ENCODE results near the gene CCHCR1. TPM values are rescaled to one million over a fixed set of nuclear protein-coding genes. Genes with fewer than 3 reads are reported as not detected.
"Not testable (repeated sequence)": the region's sequence is repeated elsewhere in the genome, so short reads cannot be mapped to it uniquely, and the experiment has no call there.

The CCHCR1 gene
- total RNA-seq, 1 experiment from 2014 or later, result 22.1 TPM

DNA sequence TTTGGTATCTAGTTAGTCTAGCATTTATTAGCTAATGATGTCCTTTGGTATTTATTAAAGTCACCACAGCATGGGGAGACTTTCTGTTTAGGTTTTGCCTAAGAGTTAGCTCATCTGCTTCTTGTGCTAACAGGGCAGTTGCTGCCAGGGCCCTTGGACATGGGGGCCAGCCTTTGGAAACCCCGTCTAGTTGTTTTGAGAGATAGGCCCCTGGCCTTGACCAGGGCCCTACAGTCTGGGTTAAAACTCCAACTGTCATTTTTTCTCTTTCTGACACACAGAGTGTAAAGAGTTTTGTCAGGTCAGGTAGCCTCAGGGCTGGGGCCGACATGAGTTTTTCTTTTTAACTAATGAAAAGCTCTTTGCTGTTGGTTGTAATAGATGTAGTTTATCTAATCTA, 25.7 kb upstream of the CCHCR1 start:
- not testable (repeated sequence) for DNase-seq (ENCODE audit: low read depth)

DNA sequence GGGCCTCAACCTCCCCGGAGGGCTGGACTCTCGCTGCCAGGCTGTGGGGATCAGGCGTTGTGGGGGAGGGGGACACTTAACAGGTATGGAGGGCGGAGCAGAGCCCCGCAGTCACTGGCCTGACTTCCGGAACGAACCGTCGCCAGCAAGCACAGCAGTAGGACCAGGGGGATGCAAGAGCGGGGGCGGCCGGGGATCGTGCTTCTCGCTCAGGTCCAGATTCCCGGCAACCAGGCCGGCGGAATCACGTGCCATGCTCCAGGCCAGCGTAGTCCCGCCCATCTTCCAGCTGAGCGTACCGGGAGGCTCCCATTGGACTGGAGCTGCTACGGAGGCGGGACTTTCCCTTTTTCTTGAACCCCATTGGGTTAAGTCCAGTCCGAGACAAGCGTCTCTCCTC, 22.9 kb upstream of the CCHCR1 start:
- DNase-seq (ENCODE audit: low read depth), result peak; percentile 92

- no peak for DNase-seq (ENCODE audit: low read depth)
Measured at GRCh38 chr6:31179896-31180295, 22.3 kb upstream of the CCHCR1 start.

GRCh38 chr6:31179042-31179386, 21.4 kb upstream of the CCHCR1 start:
- DNase-seq (ENCODE audit: low read depth), result no peak

GRCh38 chr6:31178143-31179041, 20.8 kb upstream of the CCHCR1 start:
- DNase-seq (ENCODE audit: low read depth), result no peak

DNA sequence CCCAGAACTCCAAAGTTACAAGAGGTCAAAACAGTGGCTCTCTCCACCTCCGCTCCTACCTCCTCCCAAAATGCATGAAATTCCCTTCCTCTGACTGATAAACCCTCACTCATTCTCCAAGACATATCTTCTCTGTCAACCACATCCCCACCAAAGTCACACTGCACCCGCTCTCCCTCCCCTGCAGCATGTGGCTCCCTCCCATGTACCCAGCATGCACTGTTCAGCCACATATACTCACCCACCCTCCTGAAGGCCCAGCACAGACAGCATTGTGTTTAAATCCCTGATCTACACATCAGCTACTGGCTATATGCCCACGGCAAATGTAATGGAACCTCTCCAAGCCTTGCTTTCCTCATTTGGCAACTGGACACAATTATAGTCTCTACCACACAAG, 18.4 kb upstream of the CCHCR1 start:
- no peak for DNase-seq (ENCODE audit: low read depth)

GRCh38 chr6:31174378-31174777, 16.8 kb upstream of the CCHCR1 start:
- DNase-seq (ENCODE audit: low read depth), result no peak

DNA sequence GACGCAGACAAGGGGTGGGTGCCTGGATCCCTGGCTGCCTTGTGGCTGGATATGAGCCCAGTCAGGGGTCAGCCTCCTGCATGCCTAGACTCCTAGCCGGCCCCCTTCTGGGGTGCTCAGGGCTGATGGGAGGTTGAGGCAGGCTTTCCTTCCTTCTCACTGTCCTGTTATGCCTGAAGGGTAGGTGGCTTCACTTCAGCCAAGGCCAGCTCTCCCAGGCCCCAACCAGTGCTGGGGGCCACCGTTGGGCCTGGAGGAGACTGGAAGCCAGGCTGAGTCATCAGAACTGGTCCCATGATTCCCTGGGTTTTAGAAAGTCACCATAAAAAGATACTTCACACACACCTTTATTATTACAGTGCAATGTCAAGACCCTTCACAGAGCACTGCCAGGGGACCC, 15.8 kb upstream of the CCHCR1 start:
- DNase-seq (ENCODE audit: low read depth), result no peak

DNA sequence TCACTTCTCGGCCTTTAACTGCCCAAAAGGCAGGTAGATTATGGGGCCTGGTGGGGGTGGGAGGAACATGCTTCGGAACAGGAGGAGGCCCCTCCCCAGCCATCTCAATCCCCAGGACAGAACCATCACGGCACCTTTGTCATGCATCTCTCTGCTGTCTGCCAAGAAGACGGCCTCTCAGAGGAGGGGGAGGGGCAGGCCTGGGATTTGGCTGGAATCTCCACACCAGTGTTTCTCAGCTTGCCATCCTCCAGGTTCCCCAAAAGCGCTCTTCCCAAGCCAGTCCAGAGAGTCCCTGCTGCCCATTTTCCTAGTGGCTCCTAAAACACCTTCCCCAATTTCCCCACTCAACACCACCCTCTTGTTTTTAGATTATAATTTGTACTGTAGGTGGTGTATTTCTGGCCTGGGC, 15.4 kb upstream of the CCHCR1 start:
- DNase-seq (ENCODE audit: low read depth), result no peak

GRCh38 chr6:31171931-31172905, 14.6 kb upstream of the CCHCR1 start:
- DNase-seq (ENCODE audit: low read depth), result no peak

- DNase-seq (ENCODE audit: low read depth), result no peak
Measured at GRCh38 chr6:31170987-31171671, 13.5 kb upstream of the CCHCR1 start.

DNA sequence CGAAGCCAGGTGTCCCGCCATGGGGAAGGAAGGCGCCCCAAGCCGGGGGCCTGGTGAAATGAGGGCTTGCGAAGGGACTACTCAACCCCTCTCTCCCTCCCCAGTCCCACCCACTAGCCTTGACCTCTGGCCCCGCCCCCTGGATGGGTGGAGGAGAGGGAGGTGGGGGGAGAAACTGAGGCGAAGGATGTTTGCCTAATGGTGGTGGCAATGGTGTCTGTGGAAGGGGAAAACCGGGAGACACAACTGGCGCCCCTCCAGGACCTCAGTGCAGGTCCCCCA, 12.9 kb upstream of the CCHCR1 start, which contains the start of gene POU5F1:
TSS of gene POU5F1 (minus strand) at position 83 of the 282 bp plus-strand sequence. CDS start at position 21, 62 bp downstream.
- no peak for DNase-seq (ENCODE audit: low read depth)

- DNase-seq (ENCODE audit: low read depth), result not testable (repeated sequence)
Measured at GRCh38 chr6:31169858-31170599, 12.4 kb upstream of the CCHCR1 start.

DNA sequence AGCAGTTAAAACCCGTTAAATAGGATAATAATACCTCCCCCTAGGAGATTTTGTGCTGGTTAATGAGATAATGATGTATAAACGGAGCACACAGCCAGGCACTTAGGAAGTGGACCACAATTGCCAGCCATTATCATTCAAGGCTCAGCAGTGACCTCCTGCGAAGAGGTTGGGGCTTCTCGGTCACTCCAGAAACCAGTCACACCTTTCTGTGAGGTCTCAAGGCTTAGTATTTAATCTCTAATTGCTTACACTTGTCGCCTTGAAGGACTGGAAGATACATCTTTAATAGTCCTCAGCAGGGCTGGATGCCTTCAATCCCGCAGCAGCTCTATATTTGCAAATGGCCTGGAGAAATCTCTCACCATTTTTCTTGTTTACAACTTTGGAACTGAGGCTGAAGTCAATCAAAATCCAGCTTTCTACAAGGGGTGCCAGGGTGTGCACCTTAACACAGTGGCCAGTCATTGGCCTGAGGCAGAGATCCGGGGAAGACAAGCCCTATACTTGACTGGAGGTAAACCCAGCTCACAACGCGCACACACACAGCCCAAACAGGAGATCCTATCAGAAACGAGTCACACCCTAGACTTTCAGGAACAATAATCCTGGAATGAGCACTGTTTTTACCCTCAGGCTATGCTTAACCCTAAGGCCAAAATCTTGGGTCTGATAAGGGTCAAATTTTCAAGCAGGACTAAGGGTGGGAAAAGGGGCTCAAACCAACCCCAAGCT, 11.7 kb upstream of the CCHCR1 start:
- DNase-seq (ENCODE audit: low read depth), result no peak

DNA sequence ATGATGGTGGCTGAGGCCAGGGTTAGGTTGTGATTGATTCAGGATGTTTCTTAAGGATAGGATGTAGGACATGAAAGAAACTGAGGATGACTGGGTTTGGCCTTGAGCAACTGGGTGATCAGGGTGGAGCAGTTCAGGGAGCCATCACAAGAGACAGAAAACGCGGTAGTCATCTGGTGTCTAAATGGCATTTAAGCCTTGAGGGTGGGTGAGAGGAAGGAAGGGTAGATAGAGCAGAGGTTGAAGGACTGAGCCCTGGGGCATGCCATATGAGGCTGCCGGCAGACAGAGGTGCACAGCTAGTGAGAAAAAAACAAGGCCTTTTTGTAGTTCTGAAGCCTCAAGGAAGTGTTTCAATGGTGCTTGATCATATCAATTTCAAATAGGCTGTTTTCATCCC, 11.0 kb upstream of the CCHCR1 start:
- no peak for DNase-seq (ENCODE audit: low read depth)

DNA sequence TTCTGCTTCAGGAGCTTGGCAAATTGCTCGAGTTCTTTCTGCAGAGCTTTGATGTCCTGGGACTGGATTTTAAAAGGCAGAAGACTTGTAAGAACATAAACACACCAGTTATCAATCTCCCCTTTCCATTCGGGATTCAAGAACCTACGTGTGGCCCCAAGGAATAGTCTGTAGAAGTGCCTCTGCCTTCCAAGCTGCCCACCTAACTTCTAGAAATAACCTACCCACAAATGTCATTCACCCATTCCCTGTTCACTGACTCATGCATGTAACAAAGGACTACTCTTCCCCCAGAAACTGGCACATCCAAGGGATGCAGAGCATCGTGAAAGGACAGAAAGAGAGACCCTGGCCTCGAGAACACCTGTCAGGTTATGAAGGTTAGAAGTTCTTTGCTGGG, 8.4 kb upstream of the CCHCR1 start:
- no peak for DNase-seq (ENCODE audit: low read depth)

DNA sequence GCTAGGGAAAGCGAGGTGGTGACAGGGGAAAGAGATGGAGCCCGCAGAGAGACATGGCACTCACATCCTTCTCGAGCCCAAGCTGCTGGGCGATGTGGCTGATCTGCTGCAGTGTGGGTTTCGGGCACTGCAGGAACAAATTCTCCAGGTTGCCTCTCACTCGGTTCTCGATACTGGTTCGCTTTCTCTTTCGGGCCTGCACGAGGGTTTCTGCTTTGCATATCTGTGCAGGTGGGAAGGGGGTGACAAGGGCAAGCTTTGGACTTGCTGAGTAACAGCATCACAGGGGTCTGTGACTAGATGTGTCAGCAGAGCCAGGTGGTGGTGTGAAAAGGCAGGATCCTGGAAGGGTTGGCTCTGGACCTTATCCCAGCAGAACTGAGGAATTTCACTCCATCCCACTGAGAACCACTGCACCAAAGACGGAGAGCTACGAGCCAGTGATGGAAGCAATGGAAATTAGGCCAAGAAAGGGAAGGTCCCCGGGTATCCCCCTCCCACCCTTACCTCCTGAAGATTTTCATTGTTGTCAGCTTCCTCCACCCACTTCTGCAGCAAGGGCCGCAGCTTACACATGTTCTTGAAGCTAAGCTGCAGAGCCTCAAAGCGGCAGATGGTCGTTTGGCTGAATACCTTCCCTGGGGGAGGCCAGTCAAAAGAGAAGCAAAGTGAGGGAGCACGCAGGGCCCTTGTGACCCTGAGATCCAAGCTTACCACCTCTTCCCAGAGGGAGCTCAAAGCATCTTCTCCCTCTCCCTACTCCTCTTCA, 7.6 kb upstream of the CCHCR1 start:
- DNase-seq (ENCODE audit: low read depth), result not testable (repeated sequence)

DNA sequence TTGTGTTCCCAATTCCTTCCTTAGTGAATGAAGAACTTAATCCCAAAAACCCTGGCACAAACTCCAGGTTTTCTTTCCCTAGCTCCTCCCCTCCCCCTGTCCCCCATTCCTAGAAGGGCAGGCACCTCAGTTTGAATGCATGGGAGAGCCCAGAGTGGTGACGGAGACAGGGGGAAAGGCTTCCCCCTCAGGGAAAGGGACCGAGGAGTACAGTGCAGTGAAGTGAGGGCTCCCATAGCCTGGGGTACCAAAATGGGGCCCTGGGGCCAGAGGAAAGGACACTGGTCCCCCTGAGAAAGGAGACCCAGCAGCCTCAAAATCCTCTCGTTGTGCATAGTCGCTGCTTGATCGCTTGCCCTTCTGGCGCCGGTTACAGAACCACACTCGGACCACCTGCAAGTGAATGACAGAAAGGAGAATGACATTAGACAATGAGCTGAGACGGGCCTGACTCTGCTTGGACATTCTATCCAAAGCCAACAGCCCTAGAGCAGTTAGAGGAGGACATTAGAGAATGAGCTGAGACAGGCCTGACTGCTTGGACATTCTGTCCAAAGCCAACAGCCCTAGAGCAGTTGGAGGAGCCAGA, 7.0 kb upstream of the CCHCR1 start:
- not testable (repeated sequence) for DNase-seq (ENCODE audit: low read depth)

GRCh38 chr6:31163922-31164321, 6.3 kb upstream of the CCHCR1 start:
- no peak for DNase-seq (ENCODE audit: low read depth)
